Mucosa of descending colon (tissue), 3 donors: ENCODE data around the gene IGSF3. TPM values are rescaled to one million over a fixed set of nuclear protein-coding genes. Genes with fewer than 3 reads are reported as not detected.

Experiments used
- ATAC-seq: fragments of 200-7000 bp; cut with Tn5 transposase; one replicate; pipeline ENCODE4 v1.9.1; 2020; ENCODE audit warnings: mild to moderate bottlenecking, moderate library complexity
- DNase-seq, 3 donors: peaks; one replicate each; pipeline ENCODE4 v3.0.0-alpha.2; 2020
- H3K36me3 ChIP-seq: fragments of 200-600 bp; one replicate; pipeline ENCODE4 v1.8.0; 2021; ENCODE audit warnings: low read depth, mild to moderate bottlenecking
- H3K4me1 ChIP-seq: fragments of 200-600 bp; one replicate; pipeline ENCODE4 v1.8.0; 2021; ENCODE audit warnings: low read depth, mild to moderate bottlenecking
- H3K4me3 ChIP-seq: fragments of 200-600 bp; one replicate; pipeline ENCODE4 v1.8.0; 2021; ENCODE audit warnings: mild to moderate bottlenecking
- H3K9me3 ChIP-seq: fragments of 200-600 bp; one replicate; pipeline ENCODE4 v1.8.0; 2021; ENCODE audit warnings: mild to moderate bottlenecking
- CTCF ChIP-seq: fragments of 200-600 bp; IDR thresholded peaks from one replicate; pipeline ENCODE4 v1.8.0; 2022; ENCODE audit warnings: antibody characterized with exemption, mild to moderate bottlenecking
- intact Hi-C, 2 donors: fragments of 100-400 bp; cut with DNase I in 1 of 2; cut with micrococcal nuclease in 1 of 2; formaldehyde crosslinking; loops; one replicate each; pipeline versions ENCODE4 v1.11.0 to v1.11.1; 2022; cut with DNase I, micrococcal nuclease
- total RNA-seq, 3 donors: library from RNA; stranded (reverse); fragmentation: NEBNext Ultra II Directional in 2 of 3; extraction: Animal tissue kit (Norgen Biotek cat#: 25700) in 2 of 3; gene quantifications; one replicate each; pipeline versions ENCODE4 v1.2.1 to v1.2.4, GENCODE V29; 2021 to 2023
- donor health status: DM: no; HTN: no; CAD: no; lungs with moderate emphysema.
- donor health status: DM: no; HTN: no; CAD: no.
- donor health status: DM: no; HTN: yes; CAD: no.

IGSF3 gene
- total RNA-seq, 3 donors from 2014 or later: 20.9 to 35.4 (median 27.4) TPM

DNA sequence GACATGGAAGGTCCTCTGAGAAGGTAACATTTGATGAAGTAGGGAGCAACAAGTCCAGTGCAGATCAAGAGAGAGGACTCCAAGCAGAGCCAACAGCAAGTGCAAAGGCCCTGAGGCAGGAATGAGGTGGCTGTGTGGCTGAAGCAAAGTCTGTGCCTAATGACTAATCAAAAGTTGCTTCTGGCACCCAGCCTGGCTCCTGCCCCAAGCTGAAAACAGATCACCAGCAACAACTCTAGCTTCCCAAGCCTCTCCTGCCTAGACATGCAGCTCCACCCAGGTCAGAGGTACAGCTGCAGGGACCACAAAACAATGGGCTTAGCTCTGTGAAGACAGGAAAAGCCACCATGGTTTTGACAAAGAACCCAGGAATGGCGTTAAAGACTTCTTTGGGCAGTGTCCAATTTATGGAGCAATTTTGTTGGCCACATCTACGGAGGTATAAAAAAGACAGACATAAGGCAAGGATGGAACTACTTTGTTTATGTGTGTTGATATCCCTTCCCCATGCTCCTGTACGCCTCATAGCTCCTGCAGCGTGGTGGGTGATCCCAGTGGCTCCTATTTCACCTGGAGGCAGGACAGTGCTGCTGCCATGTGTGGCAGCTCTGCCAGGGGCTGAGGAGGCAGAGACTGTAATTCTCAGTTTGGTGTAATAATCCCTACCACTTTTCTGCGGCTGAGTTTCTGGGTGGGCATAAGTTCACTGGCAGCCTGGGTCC is 26.4 kb upstream of the IGSF3 start:
- H3K9me3 ChIP-seq: no peaks in the 10 kb centered on the region
- ATAC-seq (peak; percentile 64), DNase-seq (peak in 1 of 3 donors; percentile 27)
- no peaks in the 10 kb centered on the region for H3K4me1 ChIP-seq
- no peak overlapping the region for H3K4me3 ChIP-seq
- intact Hi-C loops: no loop called here
- H3K36me3 ChIP-seq: no peaks in the 10 kb centered on the region
- no peak for TF ChIP-seq CTCF

GRCh38 chr1:116692879-116693278 is 25.3 kb upstream of the IGSF3 start:
- no peak for ATAC-seq
- no peak for DNase-seq
- no peak for TF ChIP-seq CTCF
- intact Hi-C loops: no loop called here
- no peaks in the 10 kb centered on the region for H3K9me3 ChIP-seq
- no peaks in the 10 kb centered on the region for H3K36me3 ChIP-seq
- no peak overlapping the region for H3K4me3 ChIP-seq
- H3K4me1 ChIP-seq: no peaks in the 10 kb centered on the region

GRCh38 chr1:116690849-116691406 is 23.4 kb upstream of the IGSF3 start:
- DNase-seq (no peak), ATAC-seq (no peak)
- intact Hi-C loops: no loop called here
- H3K9me3 ChIP-seq: no peaks in the 10 kb centered on the region
- H3K36me3 ChIP-seq: no peaks in the 10 kb centered on the region
- H3K4me1 ChIP-seq: no peaks in the 10 kb centered on the region
- no peak for TF ChIP-seq CTCF
- no peak overlapping the region for H3K4me3 ChIP-seq

GRCh38 chr1:116690396-116690848 is 22.9 kb upstream of the IGSF3 start:
- Histone ChIP-seq H3K4me1 (no peaks in the 10 kb centered on the region), H3K4me3 (no peak overlapping the region), H3K36me3 (no peaks in the 10 kb centered on the region), H3K9me3 (no peaks in the 10 kb centered on the region)
- ATAC-seq (no peak), DNase-seq (no peak)
- intact Hi-C loops: no loop called here
- TF ChIP-seq CTCF: no peak

- TF ChIP-seq CTCF: no peak
Measured at GRCh38 chr1:116686723-116687352, 19.3 kb upstream of the IGSF3 start.

More at GRCh38 chr1:116686723-116687352, 19.3 kb upstream of the IGSF3 start:
- no peak for DNase-seq
- ATAC-seq: no peak
- intact Hi-C loops: no loop called here
- Histone ChIP-seq H3K4me1 (no peaks in the 10 kb centered on the region), H3K36me3 (no peaks in the 10 kb centered on the region), H3K4me3 (no peak overlapping the region), H3K9me3 (no peaks in the 10 kb centered on the region)
